WTC11 (cell line): ENCODE data around the gene UGT1A3. TPM values are rescaled to one million over a fixed set of nuclear protein-coding genes. Genes with fewer than 3 reads are reported as not detected.

Experiments
- ATAC-seq: fragments of 200-7000 bp; cut with Tn5 transposase; 2 replicates; pipeline ENCODE4 v1.10.0; 2021; ENCODE audit warnings: mild to moderate bottlenecking, moderate library complexity
- CTCF ChIA-PET: fragments of 300-600 bp; sonication (Branson Sonifier 250); formaldehyde crosslinking; loops from one replicate; lab custom pipeline; 2021; ENCODE audit warnings: antibody characterized with exemption; lab: Charles Lee
- POLR2A ChIA-PET: fragments of 350-600 bp; sonication (Branson Sonifier 250); formaldehyde crosslinking; loops from one replicate; lab custom pipeline; 2021; ENCODE audit warnings: antibody characterized with exemption; lab: Charles Lee
- DNase-seq: peaks from one replicate; pipeline ENCODE4 v3.0.0; 2021; ENCODE audit warnings: low spot score
- H3K27ac Mint-ChIP-seq: 2 replicates; pipeline ENCODE4 v1.8.0; 2021; ENCODE audit warnings: mixed read lengths
- H3K27me3 Mint-ChIP-seq: 2 replicates; pipeline ENCODE4 v1.8.0; 2021; ENCODE audit warnings: low read depth, mild to moderate bottlenecking, moderate library complexity, mixed read lengths
- H3K36me3 Mint-ChIP-seq: 2 replicates; pipeline ENCODE4 v1.8.0; 2021; ENCODE audit warnings: mixed read lengths
- H3K4me1 Mint-ChIP-seq: 2 replicates; pipeline ENCODE4 v1.8.0; 2022; ENCODE audit warnings: mixed read lengths
- H3K4me3 Mint-ChIP-seq: 2 replicates; pipeline ENCODE4 v1.8.0; 2021; ENCODE audit warnings: mild to moderate bottlenecking, moderate library complexity, mixed read lengths
- H3K9me3 Mint-ChIP-seq: 2 replicates; pipeline ENCODE4 v1.8.0; 2021; ENCODE audit warnings: mixed read lengths
- CREB1 ChIP-seq: sonication (generic); formaldehyde crosslinking; IDR thresholded peaks from 2 replicates; pipeline ENCODE4 v1.8.0; 2023; ENCODE audit warnings: mild to moderate bottlenecking, missing genetic modification reagents
- ESRRA ChIP-seq: sonication (generic); formaldehyde crosslinking; IDR thresholded peaks from 2 replicates; pipeline ENCODE4 v1.8.1; 2022; ENCODE audit warnings: mild to moderate bottlenecking, missing genetic modification reagents, borderline replicate concordance
- ETV6 ChIP-seq: sonication (generic); formaldehyde crosslinking; IDR thresholded peaks from 2 replicates; pipeline ENCODE4 v1.8.1; 2022; ENCODE audit warnings: mild to moderate bottlenecking, missing genetic modification reagents
- FOXK1 ChIP-seq: sonication (generic); formaldehyde crosslinking; IDR thresholded peaks from 2 replicates; pipeline ENCODE4 v1.8.0; 2022; ENCODE audit warnings: mild to moderate bottlenecking, moderate library complexity, missing genetic modification reagents
- FOXP1 ChIP-seq: sonication (generic); formaldehyde crosslinking; IDR thresholded peaks from 2 replicates; pipeline ENCODE4 v1.8.0; 2022; ENCODE audit warnings: missing genetic modification reagents, mild to moderate bottlenecking, moderate library complexity, borderline replicate concordance
- IRF2 ChIP-seq: sonication (generic); formaldehyde crosslinking; IDR thresholded peaks from 2 replicates; pipeline ENCODE4 v1.8.0; 2022; ENCODE audit warnings: low read depth, missing genetic modification reagents, borderline replicate concordance
- JAZF1 ChIP-seq: fragments of 250-450 bp; sonication (Bioruptor Pico); IDR thresholded peaks from 2 replicates; pipeline ENCODE4 v1.9.0; 2021; ENCODE audit warnings: moderate library complexity, mild to moderate bottlenecking, inconsistent platforms
- KAT7 ChIP-seq: sonication (generic); formaldehyde crosslinking; IDR thresholded peaks from 2 replicates; pipeline ENCODE4 v1.8.1; 2023; ENCODE audit warnings: missing genetic modification reagents, mild to moderate bottlenecking, borderline replicate concordance
- NFATC4 ChIP-seq: fragments of 250-450 bp; sonication (Bioruptor Pico); IDR thresholded peaks from 2 replicates; pipeline ENCODE4 v1.9.0; 2021; ENCODE audit warnings: mild to moderate bottlenecking
- NFYB ChIP-seq: sonication (generic); formaldehyde crosslinking; conservative IDR thresholded peaks from 2 replicates; pipeline ENCODE4 v1.8.0; 2022; ENCODE audit warnings: low read depth, missing genetic modification reagents
- PRRX2 ChIP-seq: fragments of 250-450 bp; sonication (Bioruptor Pico); IDR thresholded peaks from 2 replicates; pipeline ENCODE4 v1.8.0; 2021; ENCODE audit warnings: mild to moderate bottlenecking
- RORB ChIP-seq: fragments of 250-450 bp; sonication (Bioruptor Pico); IDR thresholded peaks from 2 replicates; pipeline ENCODE4 v1.9.0; 2021; ENCODE audit warnings: mild to moderate bottlenecking
- ZNF121 ChIP-seq: sonication (generic); formaldehyde crosslinking; IDR thresholded peaks from 2 replicates; pipeline ENCODE4 v1.8.0; 2023; ENCODE audit warnings: missing genetic modification reagents
- ZNF138 ChIP-seq: sonication (generic); formaldehyde crosslinking; conservative IDR thresholded peaks from 2 replicates; pipeline ENCODE4 v1.8.1; 2022; ENCODE audit warnings: mild to moderate bottlenecking, moderate library complexity, missing genetic modification reagents
- ZNF232 ChIP-seq: sonication (generic); formaldehyde crosslinking; IDR thresholded peaks from 2 replicates; pipeline ENCODE4 v1.8.0; 2022; ENCODE audit warnings: mild to moderate bottlenecking, missing genetic modification reagents
- ZNF263 ChIP-seq: sonication (generic); formaldehyde crosslinking; IDR thresholded peaks from 2 replicates; pipeline ENCODE4 v1.8.1; 2022; ENCODE audit warnings: low read depth, mild to moderate bottlenecking, moderate library complexity, missing genetic modification reagents
- ZNF396 ChIP-seq: fragments of 250-450 bp; sonication (Bioruptor Pico); IDR thresholded peaks from 2 replicates; pipeline ENCODE4 v1.8.0; 2021; ENCODE audit warnings: mild to moderate bottlenecking, moderate library complexity, borderline replicate concordance
- ZNF671 ChIP-seq: fragments of 250-450 bp; sonication (Bioruptor Pico); IDR thresholded peaks from 2 replicates; pipeline ENCODE4 v1.8.0; 2021; ENCODE audit warnings: mild to moderate bottlenecking
- total RNA-seq: library from RNA; stranded (reverse); gene quantifications from 3 replicates; pipeline ENCODE4 v1.2.3, GENCODE V29; 2021
- TF ChIP-seq, protein P1 (sequence below): sonication (generic); formaldehyde crosslinking; IDR thresholded peaks from 2 replicates; pipeline ENCODE4 v1.8.0; 2023; ENCODE audit warnings: missing genetic modification reagents, mild to moderate bottlenecking, borderline replicate concordance
- TF ChIP-seq, protein P2 (sequence below): sonication (generic); formaldehyde crosslinking; conservative IDR thresholded peaks from 2 replicates; pipeline ENCODE4 v1.8.1; 2022; ENCODE audit warnings: mild to moderate bottlenecking, missing genetic modification reagents
- TF ChIP-seq, protein P3 (sequence below): sonication (generic); formaldehyde crosslinking; IDR thresholded peaks from 2 replicates; pipeline ENCODE4 v1.8.0; 2022; ENCODE audit warnings: mild to moderate bottlenecking, missing genetic modification reagents
- TF ChIP-seq, protein P4 (sequence below): sonication (generic); formaldehyde crosslinking; IDR thresholded peaks from 2 replicates; pipeline ENCODE4 v1.8.1; 2022; ENCODE audit warnings: low read depth, mild to moderate bottlenecking, moderate library complexity, missing genetic modification reagents, borderline replicate concordance
- TF ChIP-seq, protein P5 (sequence below): fragments of 250-450 bp; sonication (Bioruptor Pico); conservative IDR thresholded peaks from 2 replicates; pipeline ENCODE4 v1.9.0; 2021; ENCODE audit warnings: mild to moderate bottlenecking
- TF ChIP-seq, protein P6 (sequence below): sonication (generic); formaldehyde crosslinking; IDR thresholded peaks from 2 replicates; pipeline ENCODE4 v1.8.1; 2023; ENCODE audit warnings: mild to moderate bottlenecking, missing genetic modification reagents, moderate library complexity

Gene UGT1A3
- total RNA-seq, 1 experiment from 2014 or later = not detected

DNA sequence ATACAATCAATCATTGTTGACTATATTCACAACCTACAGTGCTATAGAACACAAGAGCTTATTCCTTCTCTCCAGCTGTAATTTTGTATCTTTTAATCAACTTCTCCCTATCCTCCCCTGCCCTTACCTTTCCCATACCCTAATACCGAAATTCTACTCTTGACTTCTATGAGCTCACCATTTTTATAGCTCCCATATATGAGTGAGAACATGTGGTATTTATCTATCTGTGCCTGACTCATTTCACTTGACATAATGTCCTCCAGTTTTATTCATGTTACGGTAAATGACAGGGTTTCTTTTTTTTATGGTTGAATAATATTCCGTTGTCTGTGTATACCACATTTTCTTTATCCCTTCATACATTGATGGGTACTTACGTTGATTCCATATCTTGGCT, 51.9 kb downstream of the UGT1A3 start:
- Mint-ChIP-seq H3K9me3 (peaks cover 38% of the 10 kb centered on the region), H3K27me3 (no peaks in the 10 kb centered on the region; the same call in 1 of the 2 replicates), H3K4me3 (no peak overlapping the region)
- DNase-seq (no peak), ATAC-seq (no peak)
- POLR2A ChIA-PET = no interaction called here
- CTCF ChIA-PET = no interaction called here
- TF ChIP-seq ZNF671 (CRISPR knock-in tag) (no peak), ZNF138 (CRISPR knock-in tag) (no peak), KAT7 (CRISPR knock-in tag) (no peak), FOXP1 (CRISPR knock-in tag) (no peak)
- TF ChIP-seq, all 79 proteins: peak for 0
- no peak overlapping the region for H3K27ac Mint-ChIP-seq
- H3K4me1 Mint-ChIP-seq = no peaks in the 10 kb centered on the region
- H3K36me3 Mint-ChIP-seq = peaks cover 8% of the 10 kb centered on the region

DNA sequence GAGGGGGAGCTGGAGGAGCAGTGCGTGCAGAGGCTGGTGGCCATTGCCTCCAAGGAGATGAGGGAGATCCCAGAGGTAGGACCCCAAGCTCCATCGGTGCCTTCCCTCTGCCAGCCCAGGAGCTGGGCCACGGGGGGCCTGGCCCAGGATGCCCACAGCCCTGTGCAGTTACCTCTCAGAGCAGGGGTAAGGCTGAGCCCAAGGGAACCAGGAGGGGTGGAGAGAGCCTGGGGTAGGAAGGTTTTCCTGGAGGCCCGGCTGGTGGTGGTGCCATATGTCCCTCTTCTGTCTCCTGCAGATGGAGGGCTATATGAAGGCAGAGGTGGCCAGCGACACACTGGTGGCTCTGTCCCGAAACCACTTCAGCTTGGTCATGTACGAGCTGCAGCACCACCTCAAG, 60.7 kb downstream of the UGT1A3 start:
- H3K27ac Mint-ChIP-seq = no peak overlapping the region
- ChIA-PET CTCF (no interaction called here), POLR2A (no interaction called here)
- H3K27me3 Mint-ChIP-seq = no peaks in the 10 kb centered on the region; the same call in 1 of the 2 replicates
- DNase-seq (no peak), ATAC-seq (no peak)
- no peak overlapping the region for H3K4me3 Mint-ChIP-seq
- no peaks in the 10 kb centered on the region for H3K36me3 Mint-ChIP-seq
- peaks cover 12% of the 10 kb centered on the region for H3K9me3 Mint-ChIP-seq
- TF ChIP-seq, protein P1, sequence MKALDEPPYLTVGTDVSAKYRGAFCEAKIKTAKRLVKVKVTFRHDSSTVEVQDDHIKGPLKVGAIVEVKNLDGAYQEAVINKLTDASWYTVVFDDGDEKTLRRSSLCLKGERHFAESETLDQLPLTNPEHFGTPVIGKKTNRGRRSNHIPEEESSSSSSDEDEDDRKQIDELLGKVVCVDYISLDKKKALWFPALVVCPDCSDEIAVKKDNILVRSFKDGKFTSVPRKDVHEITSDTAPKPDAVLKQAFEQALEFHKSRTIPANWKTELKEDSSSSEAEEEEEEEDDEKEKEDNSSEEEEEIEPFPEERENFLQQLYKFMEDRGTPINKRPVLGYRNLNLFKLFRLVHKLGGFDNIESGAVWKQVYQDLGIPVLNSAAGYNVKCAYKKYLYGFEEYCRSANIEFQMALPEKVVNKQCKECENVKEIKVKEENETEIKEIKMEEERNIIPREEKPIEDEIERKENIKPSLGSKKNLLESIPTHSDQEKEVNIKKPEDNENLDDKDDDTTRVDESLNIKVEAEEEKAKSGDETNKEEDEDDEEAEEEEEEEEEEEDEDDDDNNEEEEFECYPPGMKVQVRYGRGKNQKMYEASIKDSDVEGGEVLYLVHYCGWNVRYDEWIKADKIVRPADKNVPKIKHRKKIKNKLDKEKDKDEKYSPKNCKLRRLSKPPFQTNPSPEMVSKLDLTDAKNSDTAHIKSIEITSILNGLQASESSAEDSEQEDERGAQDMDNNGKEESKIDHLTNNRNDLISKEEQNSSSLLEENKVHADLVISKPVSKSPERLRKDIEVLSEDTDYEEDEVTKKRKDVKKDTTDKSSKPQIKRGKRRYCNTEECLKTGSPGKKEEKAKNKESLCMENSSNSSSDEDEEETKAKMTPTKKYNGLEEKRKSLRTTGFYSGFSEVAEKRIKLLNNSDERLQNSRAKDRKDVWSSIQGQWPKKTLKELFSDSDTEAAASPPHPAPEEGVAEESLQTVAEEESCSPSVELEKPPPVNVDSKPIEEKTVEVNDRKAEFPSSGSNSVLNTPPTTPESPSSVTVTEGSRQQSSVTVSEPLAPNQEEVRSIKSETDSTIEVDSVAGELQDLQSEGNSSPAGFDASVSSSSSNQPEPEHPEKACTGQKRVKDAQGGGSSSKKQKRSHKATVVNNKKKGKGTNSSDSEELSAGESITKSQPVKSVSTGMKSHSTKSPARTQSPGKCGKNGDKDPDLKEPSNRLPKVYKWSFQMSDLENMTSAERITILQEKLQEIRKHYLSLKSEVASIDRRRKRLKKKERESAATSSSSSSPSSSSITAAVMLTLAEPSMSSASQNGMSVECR = no peak
- TF ChIP-seq CREB1 (CRISPR knock-in tag) = no peak
- no peak for TF ChIP-seq FOXP1 (CRISPR knock-in tag)
- no peak for TF ChIP-seq RORB (CRISPR knock-in tag)
- TF ChIP-seq JAZF1 (CRISPR knock-in tag) = no peak
- TF ChIP-seq IRF2 (CRISPR knock-in tag) = no peak
- no peak for TF ChIP-seq FOXK1 (CRISPR knock-in tag)
- no peak for TF ChIP-seq ZNF396 (CRISPR knock-in tag)
- no peak for TF ChIP-seq NFATC4 (CRISPR knock-in tag)
- no peak for TF ChIP-seq ESRRA (CRISPR knock-in tag)
- TF ChIP-seq NFYB (CRISPR knock-in tag) = no peak
- TF ChIP-seq PRRX2 (CRISPR knock-in tag) = no peak
- H3K4me1 Mint-ChIP-seq = no peaks in the 10 kb centered on the region

DNA sequence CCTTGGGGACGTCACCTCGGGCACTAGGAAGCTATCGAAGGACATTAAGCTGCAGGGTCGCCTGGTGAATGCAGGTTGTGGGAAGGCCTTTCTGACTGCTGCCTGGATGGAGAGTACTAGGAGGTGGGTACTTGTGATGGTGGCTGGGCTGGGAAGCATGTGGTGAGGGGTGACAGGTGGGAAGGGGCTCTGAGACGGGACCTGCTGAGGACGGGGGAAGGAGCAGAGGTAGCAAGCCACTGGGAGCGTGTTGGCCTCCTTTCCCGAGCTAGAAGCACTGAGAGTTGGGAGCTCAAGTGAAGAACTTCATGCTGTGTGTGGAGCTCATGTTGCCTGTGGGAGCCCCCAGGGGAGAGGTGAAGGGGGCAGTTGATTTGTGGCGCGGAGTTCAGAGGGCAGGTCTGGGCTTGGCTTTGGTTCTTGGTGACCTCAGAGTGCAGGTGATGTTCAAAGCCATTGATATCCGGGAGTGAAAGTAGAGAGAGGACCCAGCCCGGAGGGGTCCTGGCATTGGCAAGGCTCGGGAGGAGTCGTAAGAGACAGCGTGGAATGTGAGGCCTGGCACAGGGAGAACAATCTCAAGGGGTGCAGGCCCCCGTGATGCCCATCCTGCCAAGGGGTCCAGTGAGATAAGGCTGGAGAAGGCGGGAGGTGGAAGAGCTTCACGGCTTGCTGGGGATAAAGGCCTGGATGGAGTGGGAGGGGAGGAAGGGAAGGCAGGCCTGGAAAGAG, 62.5 kb downstream of the UGT1A3 start:
- Mint-ChIP-seq H3K36me3 (no peaks in the 10 kb centered on the region), H3K9me3 (peaks cover 8% of the 10 kb centered on the region), H3K4me1 (no peaks in the 10 kb centered on the region), H3K27me3 (no peaks in the 10 kb centered on the region; the same call in 1 of the 2 replicates), H3K27ac (no peak overlapping the region), H3K4me3 (no peak overlapping the region)
- POLR2A ChIA-PET = no interaction called here
- ATAC-seq = no peak
- CTCF ChIA-PET = no interaction called here
- DNase-seq = no peak
- TF ChIP-seq ZNF232 (CRISPR knock-in tag) = no peak
- TF ChIP-seq, protein P2, sequence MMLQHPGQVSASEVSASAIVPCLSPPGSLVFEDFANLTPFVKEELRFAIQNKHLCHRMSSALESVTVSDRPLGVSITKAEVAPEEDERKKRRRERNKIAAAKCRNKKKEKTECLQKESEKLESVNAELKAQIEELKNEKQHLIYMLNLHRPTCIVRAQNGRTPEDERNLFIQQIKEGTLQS (CRISPR knock-in tag) = no peak
- TF ChIP-seq, protein P3, sequence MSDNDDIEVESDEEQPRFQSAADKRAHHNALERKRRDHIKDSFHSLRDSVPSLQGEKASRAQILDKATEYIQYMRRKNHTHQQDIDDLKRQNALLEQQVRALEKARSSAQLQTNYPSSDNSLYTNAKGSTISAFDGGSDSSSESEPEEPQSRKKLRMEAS (CRISPR knock-in tag) = no peak
- TF ChIP-seq, protein P4, sequence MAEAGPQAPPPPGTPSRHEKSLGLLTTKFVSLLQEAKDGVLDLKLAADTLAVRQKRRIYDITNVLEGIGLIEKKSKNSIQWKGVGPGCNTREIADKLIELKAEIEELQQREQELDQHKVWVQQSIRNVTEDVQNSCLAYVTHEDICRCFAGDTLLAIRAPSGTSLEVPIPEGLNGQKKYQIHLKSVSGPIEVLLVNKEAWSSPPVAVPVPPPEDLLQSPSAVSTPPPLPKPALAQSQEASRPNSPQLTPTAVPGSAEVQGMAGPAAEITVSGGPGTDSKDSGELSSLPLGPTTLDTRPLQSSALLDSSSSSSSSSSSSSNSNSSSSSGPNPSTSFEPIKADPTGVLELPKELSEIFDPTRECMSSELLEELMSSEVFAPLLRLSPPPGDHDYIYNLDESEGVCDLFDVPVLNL (CRISPR knock-in tag) = no peak
- TF ChIP-seq, protein P5, sequence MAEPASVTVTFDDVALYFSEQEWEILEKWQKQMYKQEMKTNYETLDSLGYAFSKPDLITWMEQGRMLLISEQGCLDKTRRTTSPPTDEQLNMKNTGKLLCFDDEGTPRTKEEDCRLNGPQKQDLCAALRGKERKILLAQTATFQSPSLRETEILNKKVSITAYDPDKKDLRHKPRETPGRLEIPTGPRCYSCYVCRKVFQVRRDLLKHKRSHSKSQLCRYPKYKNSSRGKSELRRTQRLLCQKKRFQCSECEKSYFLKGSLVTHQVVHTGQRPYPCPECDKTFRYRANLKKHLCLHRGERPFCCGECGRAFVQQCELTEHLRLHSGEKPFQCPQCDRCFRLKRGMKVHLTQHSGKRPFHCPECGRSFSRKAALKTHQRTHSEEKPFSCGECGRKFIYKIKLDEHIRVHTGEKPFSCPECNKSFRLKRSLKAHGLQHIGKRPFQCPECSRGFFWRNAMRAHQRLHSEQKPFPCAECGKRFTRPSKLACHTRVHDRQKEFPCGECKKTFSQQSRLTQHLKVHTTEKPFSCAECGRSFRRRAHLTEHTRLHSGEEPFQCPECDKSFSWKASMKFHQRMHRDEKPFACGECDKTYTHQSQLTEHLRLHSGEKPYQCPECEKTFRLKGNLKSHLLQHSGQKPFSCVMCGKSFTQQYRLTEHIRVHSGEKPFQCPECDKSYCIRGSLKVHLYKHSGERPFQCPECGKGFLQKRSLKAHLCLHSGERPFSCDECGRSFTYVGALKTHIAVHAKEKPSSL (CRISPR knock-in tag) = no peak
- no peak for TF ChIP-seq ZNF263 (CRISPR knock-in tag)
- no peak for TF ChIP-seq FOXP1 (CRISPR knock-in tag)
- no peak for TF ChIP-seq ZNF121 (CRISPR knock-in tag)
- no peak for TF ChIP-seq ETV6 (CRISPR knock-in tag)
- TF ChIP-seq, protein P6, sequence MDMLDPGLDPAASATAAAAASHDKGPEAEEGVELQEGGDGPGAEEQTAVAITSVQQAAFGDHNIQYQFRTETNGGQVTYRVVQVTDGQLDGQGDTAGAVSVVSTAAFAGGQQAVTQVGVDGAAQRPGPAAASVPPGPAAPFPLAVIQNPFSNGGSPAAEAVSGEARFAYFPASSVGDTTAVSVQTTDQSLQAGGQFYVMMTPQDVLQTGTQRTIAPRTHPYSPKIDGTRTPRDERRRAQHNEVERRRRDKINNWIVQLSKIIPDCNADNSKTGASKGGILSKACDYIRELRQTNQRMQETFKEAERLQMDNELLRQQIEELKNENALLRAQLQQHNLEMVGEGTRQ (CRISPR knock-in tag) = no peak
